AG04450 (cell line): Measurements from ENCODE around the gene NAA50. TPM values are rescaled to one million over a fixed set of nuclear protein-coding genes. Genes with fewer than 3 reads are reported as not detected.

ENCODE experiments used
- CTCF ChIA-PET: fragments of 300-600, 350-600 bp; formaldehyde crosslinking; extraction: SDS; loops from one replicate; lab custom pipeline; 2022; ENCODE audit warnings: antibody characterized with exemption, inconsistent platforms; lab: Charles Lee
- POLR2A ChIA-PET: fragments of 350-600 bp; formaldehyde crosslinking; extraction: SDS; loops from one replicate; lab custom pipeline; 2021; ENCODE audit warnings: antibody characterized with exemption, inconsistent platforms; lab: Yijun Ruan, JAX
- DNase-seq: peaks from one replicate; pipeline ENCODE4 v3.0.0-alpha.2; 2011; ENCODE audit warnings: low read depth, low spot score
- H3K27ac ChIP-seq: one replicate; pipeline ENCODE4 v1.5.1; 2012; ENCODE audit warnings: low read depth, low read length, control low read depth
- H3K27me3 ChIP-seq: one replicate; pipeline ENCODE4 v1.6.0; 2012; ENCODE audit warnings: low read length; ENCODE audit not compliant: control insufficient read depth, insufficient read depth
- H3K4me3 ChIP-seq: 2 replicates; pipeline ENCODE4 v1.5.1; 2011; ENCODE audit warnings: mild to moderate bottlenecking, low read depth, low read length, control low read depth
- H3K9me3 ChIP-seq: 2 replicates; pipeline ENCODE4 v1.5.1; 2012; ENCODE audit warnings: low read length; ENCODE audit not compliant: control insufficient read depth, insufficient read depth
- polyA plus RNA-seq: library from polyadenylated mRNA; depleted of rRNA; stranded (reverse); fragments of >200 nt; gene quantifications from 2 replicates; pipeline ENCODE4 v1.2.3, GENCODE V29; 2011
- TF ChIP-seq, protein P1 (sequence below): IDR thresholded peaks from 2 replicates; pipeline ENCODE4 v1.5.1; 2011; ENCODE audit warnings: low read depth, low read length, control low read depth, inconsistent platforms

NAA50 gene
- polyA plus RNA-seq, 1 experiment, result 129 TPM

DNA sequence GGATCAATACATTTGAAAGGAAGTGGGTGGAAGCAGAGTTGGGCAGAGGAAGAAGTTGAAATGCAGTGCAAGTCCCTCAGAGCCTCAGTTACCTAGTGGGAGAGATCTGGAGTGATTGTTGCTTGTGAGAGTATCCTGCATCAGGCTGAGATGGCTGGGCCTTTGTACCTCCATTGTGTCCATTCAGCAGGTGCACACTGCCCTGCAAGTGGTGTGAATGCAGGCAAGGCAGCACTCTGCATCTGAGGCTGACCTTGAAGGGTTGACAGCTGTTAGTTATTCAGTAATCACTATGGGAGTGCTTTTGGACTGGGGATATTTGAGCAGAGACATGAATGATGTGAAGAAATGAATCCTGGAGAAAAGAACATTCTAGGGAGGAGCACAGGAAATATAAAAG is 25.9 kb upstream of the NAA50 start:
- no peaks in the 10 kb centered on the region for H3K27me3 ChIP-seq
- DNase-seq, result no peak
- POLR2A ChIA-PET, result interaction anchor here (0.7 to 2.7 kb wide), 2 partner anchors 11 to 25 kb away, joined by 3 to 13 read pairs; no protein-coding TSS in a partner anchor
- TF ChIP-seq, protein P1, sequence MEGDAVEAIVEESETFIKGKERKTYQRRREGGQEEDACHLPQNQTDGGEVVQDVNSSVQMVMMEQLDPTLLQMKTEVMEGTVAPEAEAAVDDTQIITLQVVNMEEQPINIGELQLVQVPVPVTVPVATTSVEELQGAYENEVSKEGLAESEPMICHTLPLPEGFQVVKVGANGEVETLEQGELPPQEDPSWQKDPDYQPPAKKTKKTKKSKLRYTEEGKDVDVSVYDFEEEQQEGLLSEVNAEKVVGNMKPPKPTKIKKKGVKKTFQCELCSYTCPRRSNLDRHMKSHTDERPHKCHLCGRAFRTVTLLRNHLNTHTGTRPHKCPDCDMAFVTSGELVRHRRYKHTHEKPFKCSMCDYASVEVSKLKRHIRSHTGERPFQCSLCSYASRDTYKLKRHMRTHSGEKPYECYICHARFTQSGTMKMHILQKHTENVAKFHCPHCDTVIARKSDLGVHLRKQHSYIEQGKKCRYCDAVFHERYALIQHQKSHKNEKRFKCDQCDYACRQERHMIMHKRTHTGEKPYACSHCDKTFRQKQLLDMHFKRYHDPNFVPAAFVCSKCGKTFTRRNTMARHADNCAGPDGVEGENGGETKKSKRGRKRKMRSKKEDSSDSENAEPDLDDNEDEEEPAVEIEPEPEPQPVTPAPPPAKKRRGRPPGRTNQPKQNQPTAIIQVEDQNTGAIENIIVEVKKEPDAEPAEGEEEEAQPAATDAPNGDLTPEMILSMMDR, result no peak
- no peak overlapping the region for H3K27ac ChIP-seq
- H3K4me3 ChIP-seq, result no peak overlapping the region
- CTCF ChIA-PET, result no interaction called here
- H3K9me3 ChIP-seq, result no peaks in the 10 kb centered on the region

DNA sequence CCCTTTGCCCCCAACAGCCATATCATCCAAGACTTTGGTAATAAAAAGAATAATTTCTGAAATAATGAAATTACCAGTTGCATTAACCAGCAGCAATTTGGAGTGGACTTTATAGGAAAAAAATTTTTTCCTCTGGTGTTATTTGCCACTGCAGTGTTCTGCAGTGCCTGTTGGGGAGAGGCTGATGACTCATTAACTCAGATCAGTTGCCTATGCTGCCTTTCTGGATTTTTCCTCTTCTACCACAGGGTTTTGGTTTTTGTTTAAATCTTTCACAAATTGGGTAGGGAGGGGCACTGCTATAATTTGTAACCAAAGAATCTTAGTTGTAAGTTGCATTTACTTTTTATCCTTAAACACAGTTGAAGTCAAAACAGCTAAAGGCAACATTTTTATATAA is 23.5 kb upstream of the NAA50 start:
- POLR2A ChIA-PET, result interaction anchor here (0.7 kb wide), 1 partner anchor 29 kb away, joined by 4 read pairs; no protein-coding TSS in a partner anchor

DNA sequence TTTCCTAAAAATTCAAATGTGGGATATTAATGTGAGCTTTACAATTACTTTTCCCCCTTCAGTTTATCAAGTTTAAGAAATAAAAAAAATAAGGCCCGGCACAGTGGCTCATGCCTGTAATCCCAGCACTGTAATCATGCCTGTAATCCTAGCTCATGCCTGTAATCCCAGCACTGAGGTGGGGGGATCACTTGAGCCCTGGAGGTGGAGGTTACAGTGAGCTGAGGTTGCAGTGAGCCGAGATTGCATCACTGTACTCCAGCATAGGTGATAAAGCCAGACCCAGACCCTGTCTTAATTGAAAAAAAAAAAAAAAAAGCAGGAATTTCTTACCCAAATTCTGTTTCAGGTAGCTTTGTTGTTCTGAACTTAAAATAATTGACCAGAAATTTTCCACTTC is 18.6 kb upstream of the NAA50 start:
- CTCF ChIA-PET, result interaction anchor here (0.7 to 1.2 kb wide), 4 partner anchors 20 to 218 kb away, joined by 3 to 9 read pairs (median 4); no protein-coding TSS in a partner anchor
- TF ChIP-seq, protein P1, result no peak
- POLR2A ChIA-PET, result interaction anchor here (0.6 kb wide), 1 partner anchor 309 kb away, joined by 6 read pairs; no protein-coding TSS in a partner anchor

More for the DNA sequence above, 23.5 kb upstream of the NAA50 start:
- H3K27ac ChIP-seq, result no peak overlapping the region
- DNase-seq, result no peak
- CTCF ChIA-PET, result interaction anchor here (1.8 kb wide), 1 partner anchor 24 kb away, joined by 9 read pairs; the partner anchor contains the start of gene NAA50
- no peaks in the 10 kb centered on the region for H3K27me3 ChIP-seq
- no peak overlapping the region for H3K4me3 ChIP-seq
- no peaks in the 10 kb centered on the region for H3K9me3 ChIP-seq
- TF ChIP-seq, protein P1, result peak; percentile 13; the same call in 1 of the 2 replicates

DNA sequence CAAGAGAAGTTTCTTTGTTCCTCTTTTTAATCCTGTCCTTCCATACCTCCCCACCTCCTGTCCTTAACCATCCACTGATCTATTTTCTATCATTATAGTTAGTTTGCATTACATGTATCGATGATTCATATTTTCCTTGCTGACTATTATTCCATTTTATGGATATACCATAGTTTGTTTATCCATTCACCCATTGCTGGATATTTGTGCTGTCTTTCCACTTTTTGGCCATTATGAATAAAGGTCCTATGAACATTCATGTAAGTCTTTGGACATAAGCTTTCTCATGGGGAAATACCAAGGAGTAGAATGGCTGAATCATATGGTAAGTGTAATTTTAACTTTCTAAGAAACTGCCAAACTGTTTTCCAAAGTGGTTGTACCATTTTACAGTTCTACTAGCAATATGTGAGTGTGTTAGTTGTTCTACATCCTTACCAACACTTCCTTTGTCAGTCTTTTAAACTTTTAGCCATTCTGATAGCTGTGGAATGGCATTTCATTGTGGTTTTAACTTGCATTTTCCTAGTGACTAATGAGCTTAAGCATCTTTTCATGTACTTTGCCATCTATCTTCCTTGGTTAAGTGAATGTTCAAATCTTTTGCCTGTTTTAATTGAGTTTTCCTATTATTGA is 12.5 kb upstream of the NAA50 start:
- Histone ChIP-seq H3K27ac (no peak overlapping the region), H3K9me3 (no peaks in the 10 kb centered on the region), H3K27me3 (no peaks in the 10 kb centered on the region), H3K4me3 (no peak overlapping the region)
- CTCF ChIA-PET, result interaction anchor here (1.4 kb wide), 1 partner anchor 22 kb away, joined by 3 read pairs; no protein-coding TSS in a partner anchor
- TF ChIP-seq, protein P1, result no peak
- no peak for DNase-seq
- POLR2A ChIA-PET, result no interaction called here

More for the DNA sequence above, 18.6 kb upstream of the NAA50 start:
- no peaks in the 10 kb centered on the region for H3K9me3 ChIP-seq
- H3K4me3 ChIP-seq, result no peak overlapping the region
- DNase-seq, result no peak
- H3K27me3 ChIP-seq, result no peaks in the 10 kb centered on the region
- H3K27ac ChIP-seq, result no peak overlapping the region

DNA sequence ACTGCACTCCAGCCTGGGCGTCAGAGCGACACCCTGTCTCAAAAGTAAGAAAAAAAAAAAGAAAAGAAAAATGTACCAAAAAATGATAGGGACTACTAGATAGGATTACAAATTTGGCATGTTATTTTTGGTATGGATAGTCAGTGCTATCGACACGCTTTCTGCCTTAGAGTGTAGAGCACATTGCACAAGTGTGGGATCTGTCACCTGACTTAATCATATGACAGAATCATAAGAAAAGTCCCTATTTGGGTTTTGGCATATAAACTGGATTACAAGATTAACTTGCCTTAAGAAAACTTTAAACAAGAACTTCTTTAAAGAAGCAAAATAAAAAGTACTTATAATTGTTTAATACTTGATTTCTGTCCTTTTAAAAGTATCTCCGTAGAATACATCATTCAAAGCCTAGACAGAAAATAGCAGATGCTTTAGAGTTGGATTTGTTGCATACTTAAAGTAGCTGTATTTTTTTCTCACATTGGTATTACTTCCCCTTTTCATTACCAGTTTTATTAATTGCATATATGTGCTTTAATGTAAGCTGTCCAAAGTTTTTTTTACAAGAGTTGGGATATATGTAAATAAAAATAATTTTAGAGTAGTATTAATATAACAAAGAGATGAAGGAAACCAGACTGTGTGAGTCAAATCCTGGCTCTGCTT is 8.6 kb upstream of the NAA50 start:
- no peak overlapping the region for H3K4me3 ChIP-seq
- no peak for DNase-seq
- CTCF ChIA-PET, result no interaction called here
- POLR2A ChIA-PET, result no interaction called here
- H3K27ac ChIP-seq, result no peak overlapping the region
- no peaks in the 10 kb centered on the region for H3K9me3 ChIP-seq
- no peaks in the 10 kb centered on the region for H3K27me3 ChIP-seq
- TF ChIP-seq, protein P1, result no peak
